Activated CD4-positive, alpha-beta T cell treated with anti-CD3 and anti-CD28 coated beads for 4 hours (primary cell): ENCODE results near the gene SPATA4.
"Not testable (repeated sequence)": the region's sequence is repeated elsewhere in the genome, so short reads cannot be mapped to it uniquely, and the experiment has no call there.

Experiments used
- DNase-seq, 2 donors: peaks; one replicate each; pipeline ENCODE4 v3.0.0-alpha.2; 2020

Gene SPATA4

DNA sequence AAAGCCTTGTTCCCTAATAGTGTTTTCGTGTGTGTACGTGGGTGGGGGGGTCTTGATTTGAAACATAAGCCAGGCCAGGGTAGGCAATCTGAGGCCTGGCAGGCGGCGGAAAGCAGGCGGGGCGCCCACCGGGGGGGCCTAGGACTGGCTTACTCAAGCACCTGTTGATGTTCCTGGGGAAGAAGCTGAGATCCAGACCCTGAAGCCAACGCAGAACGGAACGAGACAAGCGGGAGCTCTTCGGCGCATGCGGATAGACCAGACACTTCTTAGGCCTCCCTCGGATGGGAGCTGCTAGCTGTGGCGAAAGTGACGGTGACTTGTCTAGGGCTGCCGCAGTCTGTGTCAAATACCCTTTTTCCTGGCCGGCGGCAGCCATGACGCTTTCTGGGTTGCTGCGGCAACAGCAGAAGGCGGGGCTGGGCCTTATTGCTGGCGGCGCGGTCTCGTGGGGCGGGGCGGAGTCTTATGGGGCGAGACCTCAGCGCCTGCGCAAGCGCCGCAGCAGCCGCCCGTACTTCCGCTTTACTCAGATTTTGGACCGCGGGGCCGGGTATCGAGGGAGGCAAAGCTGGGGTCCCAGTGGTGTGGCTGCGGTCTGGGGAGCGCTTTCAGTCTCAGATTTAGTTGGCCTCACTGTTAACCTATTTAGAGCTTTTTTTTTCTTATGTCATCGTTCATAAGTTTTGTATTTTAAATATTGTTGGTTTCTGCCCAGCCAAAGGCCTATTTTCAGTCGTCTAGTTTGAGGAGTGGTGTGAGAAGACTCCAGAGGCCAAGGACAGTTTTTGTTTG is at the start of gene SPATA4:
TSS of gene SPATA4 (minus strand) at position 402 of the 795 bp plus-strand sequence. CDS start at position 379, 23 bp downstream.
- DNase-seq: peak; percentile 93 to 94

- DNase-seq: no peak
These were observed 47.5 kb upstream of the SPATA4 start for GRCh38 chr4:176242764-176243347.

- no peak for DNase-seq
These were observed 46.3 kb upstream of the SPATA4 start for GRCh38 chr4:176241703-176242102.

- no peak for DNase-seq
These were observed 43.4 kb upstream of the SPATA4 start for GRCh38 chr4:176238826-176239225.

DNA sequence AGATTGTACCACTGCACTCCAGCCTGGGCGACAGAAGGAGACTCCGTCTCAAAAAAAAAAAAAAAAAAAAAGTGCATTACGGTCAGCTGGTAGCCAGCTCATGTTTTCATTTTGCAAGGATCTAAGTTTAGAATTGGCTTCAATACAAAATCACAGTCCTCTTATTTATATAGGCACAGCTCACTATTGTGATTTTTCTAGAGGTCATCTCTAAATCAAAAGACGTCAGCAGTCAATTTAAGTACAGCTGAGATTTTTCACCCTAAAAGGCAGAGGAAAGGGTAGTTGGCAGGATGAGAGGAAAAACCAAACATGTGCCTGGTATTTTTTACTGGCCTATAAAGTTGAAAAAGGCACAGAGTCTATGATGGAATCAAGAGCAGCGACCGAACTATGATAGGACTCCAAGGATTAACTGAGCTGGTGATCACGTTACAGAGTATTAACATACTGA is 42.8 kb upstream of the SPATA4 start:
- no peak for DNase-seq

- DNase-seq: no peak
These were observed 41.6 kb upstream of the SPATA4 start for GRCh38 chr4:176236946-176237345.

GRCh38 chr4:176230836-176231235 is 35.5 kb upstream of the SPATA4 start:
- no peak for DNase-seq

- no peak for DNase-seq
These were observed 34.3 kb upstream of the SPATA4 start for GRCh38 chr4:176229645-176230044.

DNA sequence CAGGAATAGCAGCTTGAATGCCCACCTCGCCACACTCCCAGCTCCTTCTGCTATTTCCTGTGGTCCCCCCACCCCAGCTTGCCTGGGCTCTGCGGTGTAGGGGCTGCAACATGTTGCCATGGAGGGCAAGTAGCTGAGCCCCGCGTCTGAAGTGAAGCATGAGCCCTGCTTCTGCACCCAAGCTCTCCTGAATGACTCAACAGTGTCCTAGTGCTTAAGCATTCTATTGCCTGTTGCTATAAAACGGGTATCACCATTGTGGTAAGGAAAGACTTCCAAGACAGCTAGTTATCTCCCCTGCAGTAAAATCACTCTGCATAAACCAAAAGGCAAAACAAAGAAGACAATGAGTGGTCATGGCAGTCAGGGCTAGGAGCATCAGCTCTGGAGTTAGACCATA is 31.4 kb upstream of the SPATA4 start:
- DNase-seq: no peak

DNA sequence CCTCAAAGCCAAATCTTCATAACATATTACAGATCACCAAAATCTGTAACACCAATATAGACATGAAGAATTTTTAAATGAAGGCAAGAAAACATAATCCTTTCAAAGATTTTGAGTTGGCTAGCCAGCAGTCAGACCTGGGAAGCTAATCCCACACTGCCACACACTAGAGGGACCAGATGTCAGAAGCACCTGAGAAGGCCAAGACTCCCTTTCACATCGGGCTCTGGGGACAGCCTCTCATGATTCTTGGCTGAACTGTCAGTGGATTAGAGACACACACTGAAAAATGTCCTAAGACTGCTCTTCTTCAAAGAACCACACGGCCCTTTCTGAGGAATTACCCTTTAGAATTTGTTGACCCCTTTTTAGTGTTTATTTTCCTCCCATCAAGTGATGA is 28.2 kb upstream of the SPATA4 start:
- no peak for DNase-seq

- DNase-seq: no peak
These were observed 26.8 kb upstream of the SPATA4 start for GRCh38 chr4:176222149-176222548.

- no peak for DNase-seq
These were observed 22.1 kb upstream of the SPATA4 start for GRCh38 chr4:176217510-176217909.

GRCh38 chr4:176212351-176212750 is 17.0 kb upstream of the SPATA4 start:
- DNase-seq: not testable (repeated sequence)

DNA sequence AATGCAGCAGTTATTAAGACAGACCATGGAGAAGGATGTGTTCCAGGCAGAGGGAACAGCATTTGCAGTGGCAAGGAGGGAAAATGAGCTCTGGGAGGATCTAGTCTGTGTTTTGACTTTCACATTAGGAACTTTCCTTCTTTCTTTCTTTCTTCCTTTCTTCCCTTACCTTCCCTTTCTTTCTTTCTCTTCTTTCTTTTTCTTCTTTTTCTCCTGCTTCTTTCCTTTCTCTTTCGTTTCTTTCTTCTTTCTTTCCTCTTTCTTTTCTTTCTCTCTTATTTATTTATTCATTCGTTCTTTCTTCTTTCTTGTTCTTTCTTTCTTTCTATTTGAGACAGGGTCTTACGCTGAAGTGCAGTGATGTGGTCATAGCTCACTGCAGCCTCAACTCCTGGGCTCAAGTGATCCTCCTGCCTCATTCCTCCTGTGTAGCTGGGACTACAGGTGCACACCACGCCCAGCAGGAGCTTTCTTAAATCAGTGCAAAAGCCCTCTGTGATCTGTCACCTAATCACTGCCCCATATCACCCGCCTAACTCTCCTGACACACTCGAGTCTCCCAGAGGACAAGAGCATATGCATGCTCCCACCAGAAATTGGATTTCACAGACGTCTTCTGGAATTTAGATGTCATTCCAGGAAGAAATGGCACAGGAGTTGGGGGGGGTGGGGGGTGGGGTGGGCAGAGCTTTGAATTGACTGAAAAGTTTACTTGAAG is 15.4 kb upstream of the SPATA4 start:
- DNase-seq: no peak

DNA sequence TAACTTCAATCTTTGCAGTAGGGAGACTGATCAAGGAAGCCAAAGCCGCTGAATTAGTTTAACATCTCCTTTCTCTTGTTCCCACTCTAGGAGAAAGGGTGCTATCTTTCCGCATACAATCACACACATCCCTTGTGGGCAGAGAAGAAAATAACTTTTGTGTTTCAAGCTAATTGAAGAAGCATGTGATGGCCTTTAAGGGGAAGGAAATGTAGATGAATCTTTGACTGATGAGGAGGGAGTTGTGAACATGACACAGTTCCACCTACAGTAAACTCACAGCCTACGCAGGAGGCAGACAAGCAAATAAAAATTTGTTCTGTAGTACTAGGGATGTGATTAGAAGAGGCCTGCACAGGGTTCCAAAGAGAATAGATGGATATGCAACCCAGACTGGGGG is 14.7 kb upstream of the SPATA4 start:
- no peak for DNase-seq

- DNase-seq: no peak
These were observed 14.2 kb upstream of the SPATA4 start for GRCh38 chr4:176209535-176209934.

DNA sequence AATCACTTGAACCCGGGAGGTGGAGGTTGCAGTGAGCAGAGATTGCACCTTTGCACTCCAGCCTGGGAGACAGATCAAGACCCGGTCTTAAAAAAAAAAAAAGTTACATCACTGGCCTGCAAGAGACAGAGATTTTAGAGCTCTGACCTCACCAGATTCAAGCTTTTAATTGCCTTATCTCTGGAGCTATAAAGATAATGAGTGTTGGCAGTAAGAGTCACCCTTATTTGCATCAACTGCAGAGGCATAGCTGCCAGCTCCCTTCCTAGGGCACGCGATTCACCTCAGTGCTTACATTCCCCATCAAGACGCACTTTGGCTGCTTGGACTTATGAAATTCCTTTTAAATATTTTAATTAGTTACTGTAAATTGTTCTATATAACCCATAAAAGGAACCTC is 12.5 kb upstream of the SPATA4 start:
- no peak for DNase-seq

DNA sequence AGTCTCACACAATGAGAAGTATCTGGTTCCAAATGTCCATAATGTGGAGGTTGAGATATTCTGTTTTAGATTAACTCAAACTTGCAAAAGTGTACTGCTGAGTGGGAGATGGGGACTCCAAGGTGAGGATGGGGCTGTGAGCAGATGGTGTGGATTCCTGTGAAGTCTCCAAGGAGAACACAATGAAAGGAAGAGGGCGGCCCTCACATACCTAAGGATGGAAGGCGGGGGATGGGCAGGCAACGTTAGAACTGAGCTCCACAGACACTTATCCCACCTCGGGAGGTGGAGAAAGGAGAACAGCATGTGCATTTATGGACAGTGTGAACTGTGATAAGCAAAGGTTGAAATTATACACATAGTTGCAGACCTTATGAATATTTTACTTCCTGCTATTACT is 9.9 kb upstream of the SPATA4 start:
- DNase-seq: no peak

GRCh38 chr4:176198316-176198903 is 3.0 kb upstream of the SPATA4 start:
- no peak for DNase-seq

GRCh38 chr4:176193938-176194337 is 1.4 kb downstream of the SPATA4 start:
- peak; percentile 9 to 20 for DNase-seq

DNA sequence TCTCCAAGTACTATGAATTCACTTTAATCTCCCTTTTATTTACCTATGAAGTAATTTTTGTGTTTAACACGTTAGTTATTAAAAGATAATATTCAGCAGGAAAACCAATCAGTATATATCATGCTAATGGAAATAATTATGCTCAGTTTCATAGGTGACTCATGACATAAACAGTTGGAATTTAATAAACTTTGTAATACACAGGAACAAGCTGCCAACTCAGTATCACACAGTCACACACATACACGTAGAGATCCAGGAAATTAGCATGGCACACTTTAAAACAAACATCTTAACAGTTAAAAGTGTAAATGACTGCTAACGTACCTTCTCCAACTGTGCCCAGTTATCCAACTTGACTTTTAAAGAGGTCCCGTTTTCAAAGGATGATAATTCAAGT is 2.3 kb downstream of the SPATA4 start:
- DNase-seq: no peak

DNA sequence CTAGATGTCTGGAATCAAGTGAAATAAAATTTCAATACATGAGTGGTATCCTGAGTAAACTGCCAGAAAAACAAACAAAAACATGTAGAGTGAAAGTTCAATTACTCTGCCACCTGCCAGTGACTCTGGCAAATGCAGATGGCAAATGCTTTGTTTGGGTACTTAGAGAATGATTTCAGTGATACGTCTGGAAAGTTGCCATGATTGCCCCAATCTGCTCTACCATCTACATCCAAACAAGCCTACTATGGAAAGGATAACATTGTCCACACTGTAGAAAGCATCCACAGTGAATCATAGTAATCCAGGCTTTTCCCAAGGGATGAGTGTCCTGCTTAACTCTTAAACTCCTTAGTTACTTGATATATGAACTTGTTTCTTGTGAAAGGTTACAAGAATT is 3.4 kb downstream of the SPATA4 start:
- no peak for DNase-seq
